ENCODE data around the gene CACNA1C.

The CACNA1C gene

GRCh38 chr12:2617365-2617764 lies 564.6 kb downstream of the CACNA1C start:
- H3K27ac Mint-ChIP-seq (ENCODE audit: low read depth), result no peak overlapping the region
- ATAC-seq (replicated peaks; ENCODE audit: extremely low read depth, poor library complexity, severe bottlenecking) (no peak), DNase-seq (ENCODE audit: low spot score in 2 of 2) (no peak)
- H3K4me3 Mint-ChIP-seq, result no peak overlapping the region
- H3K4me1 Mint-ChIP-seq, result no peaks in the 10 kb centered on the region
- no peaks in the 10 kb centered on the region for H3K9me3 Mint-ChIP-seq
- H3K36me3 Mint-ChIP-seq (ENCODE audit: insufficient read depth), result no peaks in the 10 kb centered on the region
- peaks cover 65% of the 10 kb centered on the region for H3K27me3 Mint-ChIP-seq

GRCh38 chr12:2618291-2618995 lies 565.7 kb downstream of the CACNA1C start:
- no peak overlapping the region for H3K27ac Mint-ChIP-seq (ENCODE audit: low read depth)
- peaks cover 76% of the 10 kb centered on the region for H3K27me3 Mint-ChIP-seq
- H3K4me1 Mint-ChIP-seq, result no peaks in the 10 kb centered on the region
- DNase-seq (ENCODE audit: low spot score in 2 of 2) (no peak), ATAC-seq (replicated peaks; ENCODE audit: extremely low read depth, poor library complexity, severe bottlenecking) (no peak)
- no peaks in the 10 kb centered on the region for H3K36me3 Mint-ChIP-seq (ENCODE audit: insufficient read depth)
- H3K9me3 Mint-ChIP-seq, result no peaks in the 10 kb centered on the region
- H3K4me3 Mint-ChIP-seq, result no peak overlapping the region

GRCh38 chr12:2619136-2619535 lies 566.3 kb downstream of the CACNA1C start:
- no peaks in the 10 kb centered on the region for H3K36me3 Mint-ChIP-seq (ENCODE audit: insufficient read depth)
- no peak overlapping the region for H3K27ac Mint-ChIP-seq (ENCODE audit: low read depth)
- H3K4me1 Mint-ChIP-seq, result no peaks in the 10 kb centered on the region
- no peak for ATAC-seq (replicated peaks; ENCODE audit: extremely low read depth, poor library complexity, severe bottlenecking)
- no peak for DNase-seq (ENCODE audit: low spot score in 2 of 2)
- no peaks in the 10 kb centered on the region for H3K9me3 Mint-ChIP-seq
- H3K27me3 Mint-ChIP-seq, result peaks cover 79% of the 10 kb centered on the region
- no peak overlapping the region for H3K4me3 Mint-ChIP-seq

GRCh38 chr12:2622460-2622859 lies 569.7 kb downstream of the CACNA1C start:
- ATAC-seq (replicated peaks; ENCODE audit: extremely low read depth, poor library complexity, severe bottlenecking) (no peak), DNase-seq (ENCODE audit: low spot score in 2 of 2) (no peak)
- Mint-ChIP-seq H3K27me3 (peaks cover 74% of the 10 kb centered on the region), H3K4me1 (no peaks in the 10 kb centered on the region), H3K27ac (ENCODE audit: low read depth) (no peak overlapping the region), H3K4me3 (no peak overlapping the region), H3K9me3 (no peaks in the 10 kb centered on the region), H3K36me3 (ENCODE audit: insufficient read depth) (no peaks in the 10 kb centered on the region)

GRCh38 chr12:2623472-2623871 lies 570.7 kb downstream of the CACNA1C start:
- Mint-ChIP-seq H3K4me1 (no peaks in the 10 kb centered on the region), H3K36me3 (ENCODE audit: insufficient read depth) (no peaks in the 10 kb centered on the region), H3K27me3 (peaks cover 81% of the 10 kb centered on the region), H3K4me3 (no peak overlapping the region), H3K9me3 (no peaks in the 10 kb centered on the region), H3K27ac (ENCODE audit: low read depth) (no peak overlapping the region)
- ATAC-seq (replicated peaks; ENCODE audit: extremely low read depth, poor library complexity, severe bottlenecking) (no peak), DNase-seq (ENCODE audit: low spot score in 2 of 2) (no peak)

GRCh38 chr12:2624543-2625288 lies 571.9 kb downstream of the CACNA1C start:
- H3K27me3 Mint-ChIP-seq, result peaks cover 76% of the 10 kb centered on the region
- H3K9me3 Mint-ChIP-seq, result no peaks in the 10 kb centered on the region
- ATAC-seq (replicated peaks; ENCODE audit: extremely low read depth, poor library complexity, severe bottlenecking) (no peak), DNase-seq (ENCODE audit: low spot score in 2 of 2) (no peak)
- no peak overlapping the region for H3K27ac Mint-ChIP-seq (ENCODE audit: low read depth)
- no peaks in the 10 kb centered on the region for H3K36me3 Mint-ChIP-seq (ENCODE audit: insufficient read depth)
- no peak overlapping the region for H3K4me3 Mint-ChIP-seq
- H3K4me1 Mint-ChIP-seq, result no peaks in the 10 kb centered on the region

- Mint-ChIP-seq H3K36me3 (ENCODE audit: insufficient read depth) (no peaks in the 10 kb centered on the region), H3K9me3 (no peaks in the 10 kb centered on the region)
Observed at GRCh38 chr12:2625289-2625612, 572.5 kb downstream of the CACNA1C start.

GRCh38 chr12:2627076-2627834 lies 574.5 kb downstream of the CACNA1C start:
- Mint-ChIP-seq H3K4me3 (no peak overlapping the region), H3K27ac (ENCODE audit: low read depth) (no peak overlapping the region)
- no peak for ATAC-seq (replicated peaks; ENCODE audit: extremely low read depth, poor library complexity, severe bottlenecking)

More at GRCh38 chr12:2625289-2625612, 572.5 kb downstream of the CACNA1C start:
- Mint-ChIP-seq H3K27me3 (peaks cover 75% of the 10 kb centered on the region), H3K4me1 (no peaks in the 10 kb centered on the region), H3K4me3 (no peak overlapping the region), H3K27ac (ENCODE audit: low read depth) (no peak overlapping the region)
- DNase-seq (ENCODE audit: low spot score in 2 of 2) (no peak), ATAC-seq (replicated peaks; ENCODE audit: extremely low read depth, poor library complexity, severe bottlenecking) (no peak)

GRCh38 chr12:2627835-2628191 lies 575.0 kb downstream of the CACNA1C start:
- no peaks in the 10 kb centered on the region for H3K4me1 Mint-ChIP-seq
- H3K27me3 Mint-ChIP-seq, result peaks cover 72% of the 10 kb centered on the region
- no peak overlapping the region for H3K27ac Mint-ChIP-seq (ENCODE audit: low read depth)
- no peaks in the 10 kb centered on the region for H3K36me3 Mint-ChIP-seq (ENCODE audit: insufficient read depth)
- DNase-seq (ENCODE audit: low spot score in 2 of 2) (no peak), ATAC-seq (replicated peaks; ENCODE audit: extremely low read depth, poor library complexity, severe bottlenecking) (no peak)
- H3K4me3 Mint-ChIP-seq, result no peak overlapping the region
- H3K9me3 Mint-ChIP-seq, result no peaks in the 10 kb centered on the region

More at GRCh38 chr12:2627076-2627834, 574.5 kb downstream of the CACNA1C start:
- no peak for DNase-seq (ENCODE audit: low spot score in 2 of 2)
- peaks cover 72% of the 10 kb centered on the region for H3K27me3 Mint-ChIP-seq
- no peaks in the 10 kb centered on the region for H3K4me1 Mint-ChIP-seq
- H3K9me3 Mint-ChIP-seq, result no peaks in the 10 kb centered on the region
- H3K36me3 Mint-ChIP-seq (ENCODE audit: insufficient read depth), result no peaks in the 10 kb centered on the region

- no peak overlapping the region for H3K4me3 Mint-ChIP-seq
- ATAC-seq (replicated peaks; ENCODE audit: extremely low read depth, poor library complexity, severe bottlenecking) (no peak), DNase-seq (ENCODE audit: low spot score in 2 of 2) (no peak)
- H3K9me3 Mint-ChIP-seq, result no peaks in the 10 kb centered on the region
- H3K36me3 Mint-ChIP-seq (ENCODE audit: insufficient read depth), result no peaks in the 10 kb centered on the region
- H3K4me1 Mint-ChIP-seq, result no peaks in the 10 kb centered on the region
- no peak overlapping the region for H3K27ac Mint-ChIP-seq (ENCODE audit: low read depth)
- peaks cover 72% of the 10 kb centered on the region for H3K27me3 Mint-ChIP-seq
Observed at GRCh38 chr12:2628401-2628800, 575.6 kb downstream of the CACNA1C start.

GRCh38 chr12:2629051-2629450 lies 576.3 kb downstream of the CACNA1C start:
- Mint-ChIP-seq H3K9me3 (no peaks in the 10 kb centered on the region), H3K36me3 (ENCODE audit: insufficient read depth) (no peaks in the 10 kb centered on the region), H3K4me1 (no peaks in the 10 kb centered on the region), H3K27ac (ENCODE audit: low read depth) (no peak overlapping the region), H3K4me3 (no peak overlapping the region), H3K27me3 (peaks cover 73% of the 10 kb centered on the region)
- DNase-seq (ENCODE audit: low spot score in 2 of 2), result no peak
- ATAC-seq (replicated peaks; ENCODE audit: extremely low read depth, poor library complexity, severe bottlenecking), result no peak

GRCh38 chr12:2631653-2632350 lies 579.0 kb downstream of the CACNA1C start:
- Mint-ChIP-seq H3K36me3 (ENCODE audit: insufficient read depth) (no peaks in the 10 kb centered on the region), H3K27ac (ENCODE audit: low read depth) (no peak overlapping the region), H3K9me3 (no peaks in the 10 kb centered on the region), H3K4me3 (no peak overlapping the region), H3K27me3 (peaks cover 79% of the 10 kb centered on the region), H3K4me1 (no peaks in the 10 kb centered on the region)
- ATAC-seq (replicated peaks; ENCODE audit: extremely low read depth, poor library complexity, severe bottlenecking) (no peak), DNase-seq (ENCODE audit: low spot score in 2 of 2) (no peak)
